Suprapubic skin (tissue), 2 donors: ENCODE data around the gene CLASP1.

ENCODE experiments used
- EP300 ChIP-seq: sonication (generic); formaldehyde crosslinking; IDR thresholded peaks from one replicate; pipeline ENCODE4 v1.6.1; 2017; ENCODE audit warnings: antibody characterized with exemption
- POLR2A ChIP-seq, 2 donors: fragments of 450-650 bp; IDR thresholded peaks; one replicate each; pipeline ENCODE4 v1.6.1; 2017; ENCODE audit warnings: antibody characterized with exemption in 2 of 2, mild to moderate bottlenecking in 2 of 2, moderate library complexity in 2 of 2

DNA sequence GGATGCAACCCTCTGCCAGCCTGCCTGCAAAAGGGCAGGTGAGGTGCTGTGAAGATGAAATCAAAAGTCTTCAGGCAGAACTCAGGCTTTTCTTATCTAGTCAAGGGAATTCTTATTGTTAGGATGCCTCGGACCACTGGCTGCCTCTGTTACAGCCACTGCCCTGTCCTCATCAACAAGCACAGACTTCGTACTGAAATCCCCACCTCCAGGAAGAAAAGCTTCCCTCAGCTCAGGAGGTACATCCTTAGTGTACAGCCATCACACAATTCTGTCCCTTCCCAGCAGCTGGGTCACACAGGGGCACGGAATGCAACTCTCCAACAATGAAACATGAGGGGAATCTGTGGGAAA lies 128.6 kb downstream of the CLASP1 start:
- TF ChIP-seq EP300 (no peak), POLR2A (IDR thresholded peaks at IDR 0.05) (no peak)
